Measurements from ENCODE around the gene JADE1.

The JADE1 gene

DNA sequence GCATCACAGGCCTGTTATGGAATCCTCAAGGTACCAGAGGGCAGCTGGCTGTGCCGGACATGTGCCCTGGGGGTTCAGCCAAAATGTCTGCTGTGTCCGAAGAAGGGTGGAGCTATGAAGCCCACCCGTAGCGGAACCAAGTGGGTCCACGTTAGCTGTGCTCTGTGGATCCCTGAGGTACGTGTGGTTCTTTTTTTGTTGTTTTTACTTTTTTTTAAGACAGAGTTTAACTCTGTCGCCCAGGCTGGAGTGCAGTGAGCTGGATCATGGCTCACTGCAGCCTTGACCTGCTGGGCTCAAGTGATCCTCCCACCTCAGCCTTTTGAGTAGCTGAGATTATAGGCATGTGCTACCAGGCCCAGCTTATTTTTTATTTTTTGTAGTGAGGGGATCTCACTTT lies 46.1 kb downstream of the JADE1 start:
- Histone ChIP-seq H3K27ac (no peak overlapping the region), H3K4me3 (no peak overlapping the region), H3K36me3 (peaks cover 68 to 100% (median 85%) of the 10 kb centered on the region in 3 donors), H3K27me3 (no peaks in the 10 kb centered on the region), H3K9me3 (no peaks in the 10 kb centered on the region), H3K4me1 (peaks cover 0 to 25% (median 10%) of the 10 kb centered on the region in 4 donors)
- intact Hi-C loops (cut with DNase I; ENCODE audit: low total_unique reads), result no loop called here
- DNase-seq, result no peak
- TF ChIP-seq, protein P1, sequence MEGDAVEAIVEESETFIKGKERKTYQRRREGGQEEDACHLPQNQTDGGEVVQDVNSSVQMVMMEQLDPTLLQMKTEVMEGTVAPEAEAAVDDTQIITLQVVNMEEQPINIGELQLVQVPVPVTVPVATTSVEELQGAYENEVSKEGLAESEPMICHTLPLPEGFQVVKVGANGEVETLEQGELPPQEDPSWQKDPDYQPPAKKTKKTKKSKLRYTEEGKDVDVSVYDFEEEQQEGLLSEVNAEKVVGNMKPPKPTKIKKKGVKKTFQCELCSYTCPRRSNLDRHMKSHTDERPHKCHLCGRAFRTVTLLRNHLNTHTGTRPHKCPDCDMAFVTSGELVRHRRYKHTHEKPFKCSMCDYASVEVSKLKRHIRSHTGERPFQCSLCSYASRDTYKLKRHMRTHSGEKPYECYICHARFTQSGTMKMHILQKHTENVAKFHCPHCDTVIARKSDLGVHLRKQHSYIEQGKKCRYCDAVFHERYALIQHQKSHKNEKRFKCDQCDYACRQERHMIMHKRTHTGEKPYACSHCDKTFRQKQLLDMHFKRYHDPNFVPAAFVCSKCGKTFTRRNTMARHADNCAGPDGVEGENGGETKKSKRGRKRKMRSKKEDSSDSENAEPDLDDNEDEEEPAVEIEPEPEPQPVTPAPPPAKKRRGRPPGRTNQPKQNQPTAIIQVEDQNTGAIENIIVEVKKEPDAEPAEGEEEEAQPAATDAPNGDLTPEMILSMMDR (IDR thresholded peaks at IDR 0.05), result no peak

DNA sequence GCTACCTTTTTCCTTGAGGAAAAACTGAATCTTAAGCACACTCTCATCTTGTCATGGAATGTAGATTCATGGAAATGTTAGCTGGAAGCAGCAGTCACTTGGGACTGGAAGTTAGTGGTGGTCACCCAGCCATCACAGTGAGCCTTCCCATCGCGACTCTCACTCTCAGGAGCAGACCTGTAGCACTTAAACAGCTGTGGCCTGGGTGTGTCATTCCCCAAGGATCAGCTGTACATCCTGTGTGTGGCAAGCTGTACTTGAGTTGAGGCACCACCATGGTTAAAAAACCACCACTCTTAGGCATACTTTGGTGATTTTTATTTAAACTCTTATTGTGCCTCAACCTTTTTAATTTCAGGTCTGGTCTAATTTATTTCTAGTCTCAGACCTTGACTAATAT lies 46.7 kb downstream of the JADE1 start:
- Histone ChIP-seq H3K36me3 (peaks cover 62 to 100% (median 85%) of the 10 kb centered on the region in 3 donors), H3K4me3 (no peak overlapping the region), H3K9me3 (no peaks in the 10 kb centered on the region), H3K27ac (no peak overlapping the region), H3K27me3 (no peaks in the 10 kb centered on the region), H3K4me1 (peaks cover 0 to 25% (median 10%) of the 10 kb centered on the region in 4 donors)
- TF ChIP-seq, protein P1 (IDR thresholded peaks at IDR 0.05), result no peak
- intact Hi-C loops (cut with DNase I; ENCODE audit: low total_unique reads), result no loop called here
- no peak for DNase-seq

DNA sequence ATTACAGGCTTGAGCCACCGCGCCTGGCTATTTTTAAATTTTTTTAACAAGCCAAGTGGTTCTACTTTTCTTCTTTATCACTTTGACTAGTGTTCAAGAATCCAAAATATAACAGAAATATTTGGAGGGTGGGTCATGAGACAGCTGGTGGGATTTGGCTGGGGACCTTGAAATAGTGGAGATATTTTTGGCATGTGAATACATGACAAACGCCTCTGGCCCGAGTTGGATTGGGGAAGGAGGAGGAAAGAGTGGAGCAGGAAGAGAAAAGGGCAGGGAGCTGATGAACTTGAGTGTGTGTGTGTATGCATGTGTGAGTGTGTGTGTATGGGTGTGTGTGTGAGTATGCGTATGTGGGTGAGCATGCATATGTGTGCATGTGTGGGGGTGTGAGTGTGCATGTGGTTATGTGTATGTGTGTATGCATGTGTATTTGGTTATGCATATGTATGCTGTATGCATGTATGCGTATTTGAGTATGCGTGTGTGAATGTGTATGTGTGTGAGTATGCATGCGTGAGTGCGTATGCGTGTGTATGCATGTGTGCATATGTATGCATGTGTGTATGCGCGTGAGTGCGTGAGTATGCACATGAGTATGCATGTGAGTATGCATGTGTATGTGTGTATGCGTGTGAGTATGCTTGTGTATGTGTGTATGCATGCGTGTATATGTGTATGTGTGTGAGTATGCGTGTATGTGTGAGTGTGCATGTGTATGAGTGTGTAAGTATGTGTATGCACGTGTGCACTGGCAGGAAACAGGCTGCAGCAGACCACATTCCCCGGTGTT lies 49.6 kb downstream of the JADE1 start:
- no peak for DNase-seq
- Histone ChIP-seq H3K4me1 (peaks cover 0 to 37% (median 15%) of the 10 kb centered on the region in 4 donors), H3K36me3 (peaks cover 58 to 98% (median 84%) of the 10 kb centered on the region in 3 donors), H3K27ac (peak overlapping the region in 1 of 2 donors; percentile 57), H3K27me3 (no peaks in the 10 kb centered on the region), H3K9me3 (no peaks in the 10 kb centered on the region), H3K4me3 (no peak overlapping the region)
- intact Hi-C loops (cut with DNase I; ENCODE audit: low total_unique reads), result no loop called here
- TF ChIP-seq, protein P1 (IDR thresholded peaks at IDR 0.05), result no peak

DNA sequence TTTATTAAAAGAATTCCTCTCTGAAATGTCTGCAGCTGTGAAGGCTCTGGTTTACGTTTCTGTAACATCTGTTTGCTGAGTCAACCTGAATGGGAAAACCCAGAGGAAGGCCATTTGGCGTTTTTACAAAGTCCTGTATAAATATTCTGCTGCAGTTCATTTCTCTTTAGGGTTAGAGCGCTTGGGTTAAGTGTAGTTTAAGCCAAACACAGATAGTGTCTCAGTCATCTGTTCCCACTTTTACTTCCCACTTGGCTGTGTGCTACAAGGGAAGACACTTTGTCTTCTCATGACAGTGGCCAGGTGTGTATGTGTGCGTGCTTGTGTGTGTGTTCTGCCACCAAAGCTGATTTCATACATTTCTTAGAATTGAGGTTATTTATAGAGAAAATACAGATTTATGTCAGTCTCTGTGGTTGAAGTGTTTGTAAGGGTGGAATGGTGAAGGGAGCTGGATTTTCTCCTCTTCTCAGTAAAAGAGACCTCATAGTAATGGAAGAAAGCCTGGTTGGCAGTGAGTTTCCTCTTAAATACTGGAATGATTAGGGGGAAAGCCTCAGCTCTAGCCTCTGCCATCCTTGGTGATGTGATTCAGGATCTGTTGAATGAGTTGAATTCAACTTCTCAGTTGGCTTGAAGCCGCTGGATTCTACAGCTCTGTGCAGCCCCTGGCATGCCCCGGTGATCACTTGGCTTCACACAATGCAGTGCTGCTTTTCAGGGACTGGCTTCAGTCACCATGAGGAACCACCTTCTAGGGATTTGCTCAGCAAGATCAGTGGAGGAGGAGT lies 50.6 kb downstream of the JADE1 start:
- intact Hi-C loops (cut with DNase I; ENCODE audit: low total_unique reads), result loop anchor here (5.0 to 10.0 kb wide), 3 partner anchors 45 to 665 kb away; no protein-coding TSS in a partner anchor
- Histone ChIP-seq H3K27ac (no peak overlapping the region), H3K27me3 (no peaks in the 10 kb centered on the region), H3K36me3 (peaks cover 51 to 98% (median 84%) of the 10 kb centered on the region in 3 donors), H3K4me1 (peaks cover 0 to 37% (median 15%) of the 10 kb centered on the region in 4 donors), H3K4me3 (no peak overlapping the region), H3K9me3 (no peaks in the 10 kb centered on the region)
- TF ChIP-seq, protein P1 (IDR thresholded peaks at IDR 0.05), result no peak
- no peak for DNase-seq

DNA sequence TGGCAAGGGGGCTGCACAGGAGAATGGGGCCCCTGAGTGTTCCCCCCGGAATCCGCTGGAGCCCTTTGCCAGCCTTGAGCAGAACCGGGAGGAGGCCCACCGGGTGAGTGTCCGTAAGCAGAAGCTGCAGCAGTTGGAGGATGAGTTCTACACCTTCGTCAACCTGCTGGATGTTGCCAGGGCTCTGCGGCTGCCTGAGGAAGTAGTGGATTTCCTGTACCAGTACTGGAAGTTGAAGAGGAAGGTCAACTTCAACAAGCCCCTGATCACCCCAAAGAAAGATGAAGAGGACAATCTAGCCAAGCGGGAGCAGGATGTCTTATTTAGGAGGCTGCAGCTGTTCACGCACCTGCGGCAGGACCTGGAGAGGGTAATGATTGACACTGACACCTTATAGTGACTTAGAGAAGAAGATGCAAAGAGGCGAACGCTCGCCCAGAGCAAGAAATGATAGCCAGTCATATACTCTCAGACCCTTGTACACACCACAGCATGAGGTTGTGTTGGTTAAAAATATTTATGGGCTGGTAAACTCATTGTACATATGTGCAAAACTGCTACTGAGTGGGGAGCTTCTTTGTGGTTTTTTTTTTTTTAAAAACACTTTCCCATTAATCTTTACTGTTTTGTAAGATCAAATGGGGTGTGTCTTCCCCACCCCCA lies 52.5 kb downstream of the JADE1 start:
- Histone ChIP-seq H3K9me3 (no peaks in the 10 kb centered on the region), H3K27ac (no peak overlapping the region), H3K4me1 (peaks cover 0 to 37% (median 15%) of the 10 kb centered on the region in 4 donors), H3K4me3 (no peak overlapping the region), H3K27me3 (no peaks in the 10 kb centered on the region), H3K36me3 (peaks cover 37 to 96% (median 80%) of the 10 kb centered on the region in 3 donors)
- no peak for DNase-seq
- TF ChIP-seq, protein P1 (IDR thresholded peaks at IDR 0.05), result no peak
- intact Hi-C loops (cut with DNase I; ENCODE audit: low total_unique reads), result loop anchor here (5.0 to 10.0 kb wide), 3 partner anchors 47 to 667 kb away; no protein-coding TSS in a partner anchor

Data from tibial artery (tissue), 4 donors.